Vagina (tissue), 1 donor: ENCODE measurements around the gene SERPINB8. TPM values are rescaled to one million over a fixed set of nuclear protein-coding genes. Genes with fewer than 3 reads are reported as not detected.

Source experiments
- total RNA-seq: library from RNA; depleted of rRNA; stranded (reverse); fragments of >200 nt; gene quantifications from one replicate; pipeline ENCODE4 v1.2.3, GENCODE V29; 2016

The SERPINB8 gene
- total RNA-seq, 1 donor from 2014 or later: 18.7 TPM

Other genes with a start within 250 kb of the SERPINB8 start
- gene SERPINB7, start 194.7 kb upstream of the SERPINB8 start, total RNA-seq: 0.49 TPM
- gene SERPINB2, start 82.4 kb upstream of the SERPINB8 start, total RNA-seq: 25.5 TPM
- 0.98 TPM for gene SERPINB10, start 62.1 kb upstream of the SERPINB8 start, total RNA-seq
- gene HMSD, start 20.8 kb upstream of the SERPINB8 start, total RNA-seq: not detected
- not detected for gene LINC00305, start 179.0 kb downstream of the SERPINB8 start, total RNA-seq